SK-N-SH (cell line): ENCODE results near the gene D2HGDH. TPM values are rescaled to one million over a fixed set of nuclear protein-coding genes. Genes with fewer than 3 reads are reported as not detected.

Experiments
- CTCF ChIA-PET: fragments of 300-600, 350-600 bp; formaldehyde crosslinking; extraction: SDS; loops from one replicate; lab custom pipeline; 2021; lab: Yijun Ruan, JAX
- POLR2A ChIA-PET: fragments of 350-600 bp; sonication (Branson Sonifier 250); formaldehyde crosslinking; extraction: SDS; loops from one replicate; lab custom pipeline; 2020; ENCODE audit warnings: antibody characterized with exemption, inconsistent platforms; lab: Yijun Ruan, JAX
- DNase-seq: peaks from one replicate; pipeline ENCODE4 v3.0.0; 2012
- H2AFZ ChIP-seq: fragments of 200-600 bp; sonication (generic); 2 replicates; pipeline ENCODE4 v1.8.1; 2016; ENCODE audit warnings: antibody characterized with exemption, mild to moderate bottlenecking, low read depth
- H3F3A ChIP-seq: fragments of 200-600 bp; sonication (generic); replicated peaks from 2 replicates; pipeline ENCODE3; 2016; ENCODE audit warnings: antibody characterized with exemption, mild to moderate bottlenecking; ENCODE audit not compliant: insufficient read depth
- H3K27ac ChIP-seq, 2 experiments: fragments of 200-500 bp in 1 of 2; fragments of 200-600 bp in 1 of 2; sonication (Bioruptor generic) in 1 of 2; sonication (generic), shearing (Covaris generic) in 1 of 2; 2 replicates each; pipeline versions ENCODE4 v1.5.1 to v1.6.1; 2014 to 2016; ENCODE audit warnings: low read depth in 2 of 2, inconsistent platforms in 1 of 2, low read length in 1 of 2, mild to moderate bottlenecking in 1 of 2, mixed read lengths in 1 of 2
- H3K27me3 ChIP-seq: fragments of 200-600 bp; sonication (generic), shearing (Covaris generic); 2 replicates; pipeline ENCODE4 v1.6.1; 2016; ENCODE audit warnings: mixed run types; ENCODE audit not compliant: insufficient read depth
- H3K36me3 ChIP-seq, 2 experiments: fragments of 200-500 bp in 1 of 2; fragments of 200-600 bp in 1 of 2; sonication (Bioruptor generic) in 1 of 2; sonication (generic) in 1 of 2; replicated peaks in 1 of 2; 2 replicates each; pipeline versions ENCODE3 to v1.5.1; 2014 to 2016; ENCODE audit warnings: low read length in 1 of 2, mild to moderate bottlenecking in 1 of 2; ENCODE audit not compliant: insufficient read depth in 2 of 2, control insufficient read depth in 1 of 2
- H3K4me1 ChIP-seq, 2 experiments: fragments of 200-500 bp in 1 of 2; fragments of 200-600 bp in 1 of 2; sonication (Bioruptor generic) in 1 of 2; sonication (generic), shearing (Covaris generic) in 1 of 2; 2 replicates each; pipeline versions ENCODE4 v1.5.1 to v1.6.1; 2014 to 2016; ENCODE audit warnings: low read depth in 1 of 2, low read length in 1 of 2, mixed run types in 1 of 2; ENCODE audit not compliant: insufficient read depth in 2 of 2, control insufficient read depth in 1 of 2
- H3K4me2 ChIP-seq: fragments of 200-600 bp; sonication (generic), shearing (Covaris generic); 2 replicates; pipeline ENCODE4 v1.6.1; 2017; ENCODE audit warnings: mixed run types
- H3K4me3 ChIP-seq, 2 experiments: fragments of 200-500 bp in 1 of 2; fragments of 200-600 bp in 1 of 2; sonication (Bioruptor generic) in 1 of 2; sonication (generic), shearing (Covaris generic) in 1 of 2; 2 replicates each; pipeline versions ENCODE4 v1.5.1 to v1.8.1; 2014 to 2016; ENCODE audit warnings: low read depth in 2 of 2, inconsistent platforms in 1 of 2, low read length in 1 of 2, mild to moderate bottlenecking in 1 of 2, mixed read lengths in 1 of 2, moderate library complexity in 1 of 2
- H3K79me2 ChIP-seq: fragments of 200-600 bp; sonication (generic); 2 replicates; pipeline ENCODE4 v1.8.1; 2017; ENCODE audit warnings: mild to moderate bottlenecking; ENCODE audit not compliant: insufficient read depth
- H3K9ac ChIP-seq: fragments of 200-600 bp; sonication (generic); 2 replicates; pipeline ENCODE4 v1.6.1; 2017; ENCODE audit warnings: mixed run types
- H3K9me2 ChIP-seq: fragments of 200-600 bp; sonication (generic); 2 replicates; pipeline ENCODE4 v1.6.1; 2017; ENCODE audit warnings: mixed run types
- H3K9me3 ChIP-seq: fragments of 200-600 bp; sonication (generic); 2 replicates; pipeline ENCODE4 v1.6.1; 2017; ENCODE audit warnings: mixed run types, mild to moderate bottlenecking, moderate library complexity
- H4K20me1 ChIP-seq: fragments of 200-600 bp; sonication (generic); 2 replicates; pipeline ENCODE4 v1.6.1; 2017; ENCODE audit warnings: mild to moderate bottlenecking, mixed run types; ENCODE audit not compliant: insufficient read depth
- CTCF ChIP-seq: fragments of 200-600 bp; sonication (generic); IDR thresholded peaks from 2 replicates; pipeline ENCODE4 v1.6.1; 2017; ENCODE audit warnings: antibody characterized with exemption, mild to moderate bottlenecking, moderate library complexity
- EZH2phosphoT487 ChIP-seq: fragments of 200-600 bp; sonication (generic); IDR thresholded peaks from 2 replicates; pipeline ENCODE4 v1.6.1; 2017; ENCODE audit warnings: low read depth, mixed run types, mild to moderate bottlenecking, antibody characterized with exemption, moderate library complexity, borderline replicate concordance
- GABPA ChIP-seq: IDR thresholded peaks from 2 replicates; pipeline ENCODE4 v1.4.0; 2012; ENCODE audit warnings: low read depth, mild to moderate bottlenecking
- MEF2A ChIP-seq: IDR thresholded peaks from 2 replicates; pipeline ENCODE4 v1.4.0; 2012; ENCODE audit warnings: low read depth, borderline replicate concordance
- MXI1 ChIP-seq: IDR thresholded peaks from 2 replicates; pipeline ENCODE4 v1.6.1; 2012; ENCODE audit warnings: mild to moderate bottlenecking, low read depth, low read length, improper control_type of control experiment
- NRF1 ChIP-seq: IDR thresholded peaks from 2 replicates; pipeline ENCODE4 v1.6.1; 2012; ENCODE audit warnings: low read depth, mild to moderate bottlenecking, low read length
- PBX3 ChIP-seq: IDR thresholded peaks from 2 replicates; pipeline ENCODE4; 2012
- RCOR1 ChIP-seq: fragments of 150-350 bp; IDR thresholded peaks from 2 replicates; pipeline ENCODE4 v1.6.1; 2017; ENCODE audit warnings: antibody characterized with exemption, low read length
- RXRA ChIP-seq: IDR thresholded peaks from 2 replicates; pipeline ENCODE4 v1.4.0; 2012; ENCODE audit warnings: low read depth, mild to moderate bottlenecking, borderline replicate concordance
- TEAD4 ChIP-seq: IDR thresholded peaks from 2 replicates; pipeline ENCODE4 v1.4.0; 2012; ENCODE audit warnings: mild to moderate bottlenecking, borderline replicate concordance; ENCODE audit not compliant: insufficient read depth
- WGBS: methylation state at CpG from one replicate; pipeline ENCODE4 v1.1.6; 2017; ENCODE audit warnings: low lambda C conversion rate; 5-methylcytosine and 5-hydroxymethylcytosine counted together
- polyA plus RNA-seq, 3 experiments: library from polyadenylated mRNA; depleted of rRNA; stranded (reverse); fragments of >200 nt; gene quantifications; 2 replicates each; pipeline ENCODE4 v1.2.3, GENCODE V29; 2012
- TF ChIP-seq, protein P1 (sequence below): IDR thresholded peaks from 2 replicates; pipeline ENCODE4 v1.6.1; 2012; ENCODE audit warnings: mild to moderate bottlenecking, low read depth, low read length, moderate library complexity
- TF ChIP-seq, protein P2 (sequence below): fragments of 150-350 bp; IDR thresholded peaks from 2 replicates; pipeline ENCODE4 v1.6.1; 2017; ENCODE audit warnings: antibody characterized with exemption, low read length, low read depth, borderline replicate concordance
- TF ChIP-seq, protein P3 (sequence below): fragments of 150-350 bp; IDR thresholded peaks from 2 replicates; pipeline ENCODE4 v1.6.1; 2016; ENCODE audit warnings: mild to moderate bottlenecking, low read depth, low read length

D2HGDH gene
- polyA plus RNA-seq, 1 of the 3 experiments (the other 2 are of a cell fraction): 36.3 TPM

GRCh38 chr2:241762321-241762932, 28.0 kb downstream of the D2HGDH start:
- DNase-seq: peak; percentile 41
- ChIA-PET CTCF (interaction anchor here (1.2 to 2.5 kb wide), 4 partner anchors 11 to 116 kb away, joined by 3 to 13 read pairs (median 4); partner anchors contain the start of gene GAL3ST2), POLR2A (interaction anchor here (1.1 kb wide), 1 partner anchor 60 kb away, joined by 3 read pairs; the partner anchor contains the start of gene ING5)
- H3K27ac ChIP-seq: peak overlapping the region in 1 of 2 experiments; percentile 53; a peak in 2 of 4 replicates
- H3K36me3 ChIP-seq: peaks cover 11 to 16% of the 10 kb centered on the region in 2 experiments
- no peaks in the 10 kb centered on the region for H3K79me2 ChIP-seq
- H3K4me3 ChIP-seq: no peak overlapping the region
- no peak overlapping the region for H3K4me2 ChIP-seq
- TF ChIP-seq, protein P1, sequence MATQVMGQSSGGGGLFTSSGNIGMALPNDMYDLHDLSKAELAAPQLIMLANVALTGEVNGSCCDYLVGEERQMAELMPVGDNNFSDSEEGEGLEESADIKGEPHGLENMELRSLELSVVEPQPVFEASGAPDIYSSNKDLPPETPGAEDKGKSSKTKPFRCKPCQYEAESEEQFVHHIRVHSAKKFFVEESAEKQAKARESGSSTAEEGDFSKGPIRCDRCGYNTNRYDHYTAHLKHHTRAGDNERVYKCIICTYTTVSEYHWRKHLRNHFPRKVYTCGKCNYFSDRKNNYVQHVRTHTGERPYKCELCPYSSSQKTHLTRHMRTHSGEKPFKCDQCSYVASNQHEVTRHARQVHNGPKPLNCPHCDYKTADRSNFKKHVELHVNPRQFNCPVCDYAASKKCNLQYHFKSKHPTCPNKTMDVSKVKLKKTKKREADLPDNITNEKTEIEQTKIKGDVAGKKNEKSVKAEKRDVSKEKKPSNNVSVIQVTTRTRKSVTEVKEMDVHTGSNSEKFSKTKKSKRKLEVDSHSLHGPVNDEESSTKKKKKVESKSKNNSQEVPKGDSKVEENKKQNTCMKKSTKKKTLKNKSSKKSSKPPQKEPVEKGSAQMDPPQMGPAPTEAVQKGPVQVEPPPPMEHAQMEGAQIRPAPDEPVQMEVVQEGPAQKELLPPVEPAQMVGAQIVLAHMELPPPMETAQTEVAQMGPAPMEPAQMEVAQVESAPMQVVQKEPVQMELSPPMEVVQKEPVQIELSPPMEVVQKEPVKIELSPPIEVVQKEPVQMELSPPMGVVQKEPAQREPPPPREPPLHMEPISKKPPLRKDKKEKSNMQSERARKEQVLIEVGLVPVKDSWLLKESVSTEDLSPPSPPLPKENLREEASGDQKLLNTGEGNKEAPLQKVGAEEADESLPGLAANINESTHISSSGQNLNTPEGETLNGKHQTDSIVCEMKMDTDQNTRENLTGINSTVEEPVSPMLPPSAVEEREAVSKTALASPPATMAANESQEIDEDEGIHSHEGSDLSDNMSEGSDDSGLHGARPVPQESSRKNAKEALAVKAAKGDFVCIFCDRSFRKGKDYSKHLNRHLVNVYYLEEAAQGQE: no peak
- TF ChIP-seq TEAD4 (no peak), MXI1 (no peak)
- H4K20me1 ChIP-seq: no peaks in the 10 kb centered on the region
- peaks cover 0 to 27% of the 10 kb centered on the region in 2 experiments; a peak in 1 of 4 replicates for H3K4me1 ChIP-seq
- H2AFZ ChIP-seq: no peak overlapping the region
- H3K27me3 ChIP-seq: no peaks in the 10 kb centered on the region
- H3F3A ChIP-seq: peaks cover 12% of the 10 kb centered on the region
- 70% methylated on average over 14 of the region's 18 CpGs for WGBS
- no peak overlapping the region for H3K9ac ChIP-seq
- no peaks in the 10 kb centered on the region for H3K9me3 ChIP-seq
- H3K9me2 ChIP-seq: no peaks in the 10 kb centered on the region

DNA sequence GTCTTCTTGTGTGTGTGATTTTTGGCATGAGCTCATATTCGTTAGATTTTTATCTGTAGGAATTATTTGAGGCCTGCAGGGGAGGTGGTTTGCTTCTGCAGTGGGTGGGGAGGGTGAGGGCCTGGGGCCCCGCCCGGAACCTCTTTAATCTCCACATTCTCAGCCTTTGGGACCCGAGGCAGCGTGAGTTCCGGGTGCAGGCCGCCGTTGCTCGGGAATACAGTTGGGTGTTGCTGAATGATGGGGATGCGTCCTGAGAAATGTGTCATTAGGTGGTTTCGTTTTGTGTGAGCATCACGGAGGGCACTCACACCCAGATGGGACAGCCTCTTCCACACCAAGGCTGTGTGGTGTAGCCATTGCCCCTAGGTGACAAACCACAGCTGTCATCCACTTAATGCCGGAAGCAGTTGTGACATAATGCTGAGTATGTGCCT, 28.5 kb downstream of the D2HGDH start:
- Histone ChIP-seq H3K9ac (no peak overlapping the region), H4K20me1 (no peaks in the 10 kb centered on the region), H3K4me1 (peaks cover 0 to 32% of the 10 kb centered on the region in 2 experiments; a peak in 1 of 4 replicates), H3K4me3 (no peak overlapping the region), H3K27ac (peak overlapping the region in 1 of 2 experiments; percentile 53; a peak in 2 of 4 replicates), H2AFZ (no peak overlapping the region), H3K36me3 (peaks cover 11 to 16% of the 10 kb centered on the region in 2 experiments), H3K9me3 (no peaks in the 10 kb centered on the region), H3K9me2 (no peaks in the 10 kb centered on the region), H3K27me3 (no peaks in the 10 kb centered on the region), H3K79me2 (no peaks in the 10 kb centered on the region), H3F3A (peaks cover 12% of the 10 kb centered on the region), H3K4me2 (no peak overlapping the region)
- WGBS: 81% methylated on average over 13 of the region's 13 CpGs
- DNase-seq: peak; percentile 45
- ChIA-PET CTCF (interaction anchor here (1.2 to 2.5 kb wide), 5 partner anchors 11 to 41 kb away, joined by 3 to 13 read pairs (median 4); partner anchors contain the start of genes D2HGDH and GAL3ST2), POLR2A (interaction anchor here (1.1 kb wide), 1 partner anchor 61 kb away, joined by 3 read pairs; the partner anchor contains the start of gene ING5)
- TF ChIP-seq, protein P2, sequence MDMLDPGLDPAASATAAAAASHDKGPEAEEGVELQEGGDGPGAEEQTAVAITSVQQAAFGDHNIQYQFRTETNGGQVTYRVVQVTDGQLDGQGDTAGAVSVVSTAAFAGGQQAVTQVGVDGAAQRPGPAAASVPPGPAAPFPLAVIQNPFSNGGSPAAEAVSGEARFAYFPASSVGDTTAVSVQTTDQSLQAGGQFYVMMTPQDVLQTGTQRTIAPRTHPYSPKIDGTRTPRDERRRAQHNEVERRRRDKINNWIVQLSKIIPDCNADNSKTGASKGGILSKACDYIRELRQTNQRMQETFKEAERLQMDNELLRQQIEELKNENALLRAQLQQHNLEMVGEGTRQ: no peak
- TF ChIP-seq CTCF (no peak), NRF1 (no peak), RXRA (no peak), MEF2A (no peak), EZH2phosphoT487 (no peak), PBX3 (no peak), GABPA (no peak), RCOR1 (no peak)
- TF ChIP-seq, protein P3, sequence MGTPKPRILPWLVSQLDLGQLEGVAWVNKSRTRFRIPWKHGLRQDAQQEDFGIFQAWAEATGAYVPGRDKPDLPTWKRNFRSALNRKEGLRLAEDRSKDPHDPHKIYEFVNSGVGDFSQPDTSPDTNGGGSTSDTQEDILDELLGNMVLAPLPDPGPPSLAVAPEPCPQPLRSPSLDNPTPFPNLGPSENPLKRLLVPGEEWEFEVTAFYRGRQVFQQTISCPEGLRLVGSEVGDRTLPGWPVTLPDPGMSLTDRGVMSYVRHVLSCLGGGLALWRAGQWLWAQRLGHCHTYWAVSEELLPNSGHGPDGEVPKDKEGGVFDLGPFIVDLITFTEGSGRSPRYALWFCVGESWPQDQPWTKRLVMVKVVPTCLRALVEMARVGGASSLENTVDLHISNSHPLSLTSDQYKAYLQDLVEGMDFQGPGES: no peak
